Measurements from ENCODE around the gene ADPRHL1. TPM values are rescaled to one million over a fixed set of nuclear protein-coding genes. Genes with fewer than 3 reads are reported as not detected.
A peak's percentile ranks its signal among the peaks of the same experiment; 100 is the strongest.

ADPRHL1 gene
- total RNA-seq, 2 experiments from 2014 or later: 0.25 to 0.49 TPM

DNA sequence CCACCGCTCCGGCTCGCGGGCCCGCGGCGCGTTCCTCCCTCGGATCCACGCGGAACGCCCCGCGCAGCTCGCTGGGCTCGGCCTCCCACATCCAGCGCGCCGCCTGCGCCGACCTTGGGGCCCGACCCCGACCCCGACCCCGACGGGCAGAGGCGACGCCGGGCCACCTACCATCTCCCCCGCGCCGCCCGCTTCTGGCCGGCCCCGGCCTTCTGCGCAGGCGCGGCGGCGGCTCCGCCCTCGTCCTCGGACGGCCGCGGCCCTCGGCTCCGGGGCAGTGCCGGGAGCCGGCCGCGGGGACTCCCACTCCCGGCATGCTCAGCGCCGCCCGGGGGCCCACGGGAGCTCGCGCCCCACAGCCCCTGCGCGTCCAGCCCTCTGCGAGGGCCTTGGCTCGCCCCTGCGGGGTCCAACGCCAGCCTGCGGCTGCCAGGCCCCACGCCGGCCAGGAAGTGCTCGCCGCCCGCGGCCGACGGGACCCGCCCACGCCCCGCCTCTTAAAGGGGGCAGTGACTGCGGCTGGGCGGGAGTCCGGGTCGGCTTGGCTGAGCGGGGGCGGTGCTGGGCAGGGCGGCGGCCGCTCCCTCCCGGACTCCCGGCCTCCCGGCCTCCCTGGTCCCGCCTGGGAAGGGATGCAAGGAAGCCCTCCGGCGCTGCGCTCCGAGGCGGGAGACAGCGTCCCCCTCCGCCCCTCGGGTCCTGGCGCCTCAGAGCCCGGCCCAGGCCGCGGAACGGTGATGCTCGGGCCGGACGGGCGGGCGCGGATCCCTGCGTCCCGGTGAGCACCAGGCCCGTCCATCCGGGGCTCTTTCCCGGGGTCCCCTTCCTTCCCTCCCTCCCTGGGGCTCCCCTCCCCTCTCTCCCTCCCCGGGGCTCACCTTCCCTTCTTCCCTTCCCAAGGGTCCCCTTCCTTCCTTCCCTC is 37.5 kb upstream of the ADPRHL1 start, which contains the start of gene DCUN1D2:
Gene DCUN1D2 (minus strand): TSS at position 216 of the 922 bp plus-strand sequence. CDS start 42 bp downstream, at position 174.
- Mint-ChIP-seq H3K4me3 (peak within 1 kb of the TSS; percentile 85), H3K27ac (peak within 1 kb of the TSS; percentile 86), H3K4me1 (peaks cover 64% of the 10 kb centered on the region), H3K27me3 (no peaks in the 10 kb centered on the region), H3K36me3 (ENCODE audit: low read depth) (peaks cover 17% of the 10 kb centered on the region), H3K9me3 (ENCODE audit: low read depth) (no peaks in the 10 kb centered on the region)
- POLR2A ChIA-PET: no interaction called here
- CTCF ChIA-PET: interaction anchor here (0.7 kb wide), 1 partner anchor 221 kb away, joined by 4 read pairs; no protein-coding TSS in a partner anchor
- intact Hi-C loops (cut with DNase I, micrococcal nuclease): loop anchor here (1.0 to 10.0 kb wide), 11 partner anchors 92 to 906 kb away; partner anchors contain the start of genes CUL4A (in 2 of the 2), TFDP1 (in 2 of the 2), CHAMP1 (in 1 of the 2) and LAMP1 (in 1 of the 2)
- DNase-seq (peak; percentile 83), ATAC-seq (peak; percentile 72)

DNA sequence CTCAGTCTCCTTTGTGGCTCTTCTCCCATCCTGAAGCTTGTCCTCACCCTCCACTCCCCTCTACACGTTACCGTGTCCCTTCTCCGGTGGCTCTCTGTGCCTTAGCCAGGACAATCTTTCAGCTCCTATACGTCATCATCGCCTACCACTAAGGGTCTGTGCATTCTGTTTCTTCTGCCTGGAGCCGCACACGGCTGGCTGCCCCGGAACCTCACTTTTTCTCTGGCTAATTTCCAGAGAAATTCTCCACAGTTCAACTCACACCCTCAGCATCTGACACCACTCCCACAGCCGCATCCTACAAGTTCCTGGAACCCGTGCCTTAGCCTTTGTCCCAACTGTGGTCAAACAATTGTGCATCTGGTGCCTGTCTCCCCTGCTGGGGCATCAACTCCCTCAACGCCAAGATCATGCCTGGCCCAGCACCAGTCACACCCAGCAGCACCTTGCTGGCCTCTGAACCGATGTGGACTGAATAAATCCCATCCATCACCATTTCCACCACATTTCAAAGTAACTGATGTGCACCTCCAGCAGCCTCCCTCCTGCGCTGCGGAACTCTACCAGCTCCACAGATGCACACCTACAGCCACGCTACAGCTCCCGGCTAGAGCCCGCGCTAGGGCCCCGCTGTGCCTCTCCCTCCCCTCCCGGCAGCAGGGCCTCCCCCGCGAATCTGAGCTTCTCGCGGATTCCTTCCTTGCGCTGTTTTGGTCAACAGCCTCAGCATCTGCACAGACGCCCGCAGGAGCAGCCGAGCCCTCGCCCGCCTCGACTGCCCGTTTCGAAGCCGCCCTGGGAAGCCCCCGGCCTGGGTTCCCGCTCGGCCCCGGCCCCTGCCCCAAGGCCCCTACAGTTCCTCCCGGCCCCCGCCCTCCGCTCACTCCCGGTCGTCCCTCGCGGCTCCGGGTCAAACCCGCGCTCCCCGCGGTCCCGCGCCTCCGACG is 36.5 kb upstream of the ADPRHL1 start:
- ATAC-seq (peak; percentile 53), DNase-seq (peak; percentile 71)
- peaks cover 60% of the 10 kb centered on the region for H3K4me1 Mint-ChIP-seq
- peak overlapping the region; percentile 85 for H3K4me3 Mint-ChIP-seq
- peak overlapping the region; percentile 86 for H3K27ac Mint-ChIP-seq
- H3K27me3 Mint-ChIP-seq: no peaks in the 10 kb centered on the region
- intact Hi-C loops (cut with DNase I, micrococcal nuclease): loop anchor here (1.0 to 10.0 kb wide), 10 partner anchors 92 to 905 kb away; partner anchors contain the start of genes CUL4A (in 2 of the 2), TFDP1 (in 2 of the 2), CHAMP1 (in 1 of the 2) and LAMP1 (in 1 of the 2)
- CTCF ChIA-PET: interaction anchor here (0.5 to 1.1 kb wide), 4 partner anchors 12 to 220 kb away, joined by 3 to 4 read pairs (median 4); no protein-coding TSS in a partner anchor
- peaks cover 11% of the 10 kb centered on the region for H3K36me3 Mint-ChIP-seq (ENCODE audit: low read depth)
- POLR2A ChIA-PET: no interaction called here
- H3K9me3 Mint-ChIP-seq (ENCODE audit: low read depth): no peaks in the 10 kb centered on the region

DNA sequence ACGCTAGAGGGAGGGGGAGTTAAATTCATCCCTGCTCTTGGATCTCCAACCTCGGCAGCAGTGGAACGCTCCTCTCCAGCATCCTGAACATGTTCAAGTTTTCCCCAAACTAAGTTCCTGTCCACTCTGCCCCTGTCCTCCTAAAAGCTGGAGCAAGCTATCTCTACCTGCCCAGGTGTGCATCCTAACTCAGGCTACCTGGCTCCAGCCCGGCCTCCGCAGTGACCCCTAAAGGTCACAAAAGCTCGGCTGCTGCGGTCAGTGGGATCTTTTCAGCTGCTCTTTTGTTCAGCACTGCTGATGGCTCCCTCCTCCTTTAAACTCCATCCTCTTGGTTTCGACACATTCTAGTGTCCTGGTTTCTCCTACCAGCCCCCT is 35.9 kb upstream of the ADPRHL1 start:
- DNase-seq (no peak), ATAC-seq (no peak)
- ChIA-PET CTCF (interaction anchor here (0.5 to 1.1 kb wide), 3 partner anchors 12 to 199 kb away, joined by 3 to 4 read pairs (median 4); no protein-coding TSS in a partner anchor), POLR2A (no interaction called here)
- no peak overlapping the region for H3K27ac Mint-ChIP-seq
- peak overlapping the region; percentile 85 for H3K4me3 Mint-ChIP-seq
- peaks cover 8% of the 10 kb centered on the region for H3K36me3 Mint-ChIP-seq (ENCODE audit: low read depth)
- peaks cover 59% of the 10 kb centered on the region for H3K4me1 Mint-ChIP-seq
- intact Hi-C loops (cut with DNase I, micrococcal nuclease): no loop called here
- no peaks in the 10 kb centered on the region for H3K27me3 Mint-ChIP-seq
- H3K9me3 Mint-ChIP-seq (ENCODE audit: low read depth): no peaks in the 10 kb centered on the region

DNA sequence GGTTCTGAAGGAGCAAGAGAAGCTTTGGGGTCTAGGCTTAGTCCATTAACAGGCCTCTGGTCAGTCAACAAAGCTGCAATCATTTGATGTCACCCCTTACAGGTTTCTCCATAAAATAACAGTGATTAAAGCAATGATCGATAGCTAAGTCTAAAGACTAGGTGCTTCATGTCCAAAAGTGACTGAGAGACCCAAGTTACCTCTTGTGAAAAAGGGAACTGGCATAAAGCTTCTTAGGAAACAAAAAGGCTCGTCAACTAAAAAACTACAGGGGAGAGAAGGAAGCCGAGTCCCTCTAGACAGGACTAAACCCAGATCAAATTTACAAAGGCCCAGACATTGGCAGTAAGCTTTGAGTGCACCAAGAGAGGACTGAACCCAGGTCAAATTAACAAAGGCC is 35.0 kb upstream of the ADPRHL1 start:
- no peak for DNase-seq
- ATAC-seq: no peak
- peaks cover 51% of the 10 kb centered on the region for H3K4me1 Mint-ChIP-seq
- H3K9me3 Mint-ChIP-seq (ENCODE audit: low read depth): no peaks in the 10 kb centered on the region
- intact Hi-C loops (cut with DNase I, micrococcal nuclease): no loop called here
- no peak overlapping the region for H3K4me3 Mint-ChIP-seq
- H3K27me3 Mint-ChIP-seq: no peaks in the 10 kb centered on the region
- CTCF ChIA-PET: interaction anchor here (0.6 to 1.0 kb wide), 3 partner anchors 10 to 614 kb away, joined by 3 to 5 read pairs (median 3); no protein-coding TSS in a partner anchor
- no peak overlapping the region for H3K27ac Mint-ChIP-seq
- POLR2A ChIA-PET: no interaction called here
- peaks cover 7% of the 10 kb centered on the region for H3K36me3 Mint-ChIP-seq (ENCODE audit: low read depth)

DNA sequence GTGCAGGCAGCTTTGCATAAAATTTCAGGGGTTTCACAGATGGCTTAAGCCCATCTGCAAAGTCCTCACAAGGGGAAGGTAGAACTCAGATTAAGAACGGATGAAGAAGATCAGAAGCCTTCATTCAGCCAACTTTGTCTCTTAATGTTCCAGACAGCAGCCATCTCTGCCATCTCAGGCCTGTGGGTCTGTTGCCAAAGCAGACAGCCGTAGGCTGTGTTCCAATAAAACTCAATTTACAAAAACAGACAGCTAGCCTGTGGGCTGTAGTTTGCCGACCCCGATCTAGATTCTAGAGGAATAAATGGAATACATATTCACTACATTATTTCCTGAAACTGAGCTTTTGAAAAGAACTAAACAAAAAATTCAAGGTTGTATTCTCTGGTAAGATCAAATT is 33.4 kb upstream of the ADPRHL1 start:
- Mint-ChIP-seq H3K9me3 (ENCODE audit: low read depth) (no peaks in the 10 kb centered on the region), H3K36me3 (ENCODE audit: low read depth) (peaks cover 7% of the 10 kb centered on the region), H3K4me1 (peaks cover 39% of the 10 kb centered on the region), H3K4me3 (no peak overlapping the region), H3K27ac (no peak overlapping the region), H3K27me3 (no peaks in the 10 kb centered on the region)
- DNase-seq (no peak), ATAC-seq (no peak)
- intact Hi-C loops (cut with DNase I, micrococcal nuclease): no loop called here
- CTCF ChIA-PET: no interaction called here
- POLR2A ChIA-PET: no interaction called here

DNA sequence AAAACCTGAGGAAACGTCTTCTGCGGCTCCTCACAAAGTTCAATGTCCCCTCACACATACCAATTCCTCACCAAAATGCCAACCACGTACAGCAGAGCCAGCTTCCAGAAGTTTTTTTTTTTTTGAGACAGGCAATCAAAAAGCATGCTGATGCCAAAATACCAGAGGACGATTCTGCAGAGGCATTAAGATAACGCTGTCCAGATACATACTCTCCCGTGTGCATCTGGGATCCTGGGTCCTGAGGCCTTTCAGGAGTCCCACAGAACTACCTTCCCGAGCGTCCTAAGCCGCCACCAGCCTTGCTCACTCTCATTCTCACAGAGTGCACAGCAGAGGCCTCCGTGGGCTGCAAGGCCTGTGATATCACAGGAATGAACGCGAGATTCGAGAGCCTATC is 32.3 kb upstream of the ADPRHL1 start:
- Mint-ChIP-seq H3K4me1 (peaks cover 38% of the 10 kb centered on the region), H3K27me3 (no peaks in the 10 kb centered on the region), H3K9me3 (ENCODE audit: low read depth) (no peaks in the 10 kb centered on the region), H3K27ac (no peak overlapping the region), H3K4me3 (no peak overlapping the region), H3K36me3 (ENCODE audit: low read depth) (peaks cover 7% of the 10 kb centered on the region)
- intact Hi-C loops (cut with DNase I, micrococcal nuclease): no loop called here
- ATAC-seq (no peak), DNase-seq (no peak)
- CTCF ChIA-PET: no interaction called here
- POLR2A ChIA-PET: no interaction called here

DNA sequence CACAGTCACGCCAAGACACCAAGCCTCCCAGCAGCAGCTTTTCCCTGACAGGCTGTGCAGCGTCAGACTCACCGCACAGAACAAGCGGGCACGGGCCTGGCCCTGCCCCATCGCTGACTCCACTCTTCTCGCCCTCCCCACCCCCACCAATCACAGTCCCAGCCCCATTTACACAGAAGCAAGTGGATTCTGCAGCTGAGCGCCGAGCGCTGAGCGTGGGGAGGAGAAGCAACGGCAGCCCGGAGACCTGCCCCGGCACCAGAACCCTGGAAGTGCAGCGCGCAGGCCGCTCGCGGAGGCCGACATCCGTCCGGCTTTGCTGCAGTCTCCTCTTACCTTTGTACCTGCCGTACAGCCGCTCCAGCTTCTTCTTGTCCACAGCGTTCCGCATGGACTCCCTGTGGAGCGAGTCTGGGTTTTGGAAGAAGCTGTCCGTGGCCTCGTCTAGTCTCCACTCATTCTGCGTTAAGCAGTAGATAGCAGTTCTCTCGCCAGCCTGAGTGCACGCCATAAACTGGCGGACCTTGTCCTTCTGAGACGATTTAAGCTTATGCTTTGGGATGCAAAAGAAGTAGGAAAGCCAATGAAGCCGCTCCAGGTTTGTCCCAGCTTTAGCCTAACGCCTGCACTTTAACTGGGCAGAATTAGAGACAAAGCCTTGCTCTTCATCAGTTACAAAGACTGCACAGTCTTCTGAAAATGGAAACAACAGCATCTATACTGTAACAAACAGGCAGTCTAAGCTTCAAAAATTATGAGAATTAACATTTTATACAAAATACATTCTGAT is 30.4 kb upstream of the ADPRHL1 start:
- no peaks in the 10 kb centered on the region for H3K9me3 Mint-ChIP-seq (ENCODE audit: low read depth)
- H3K27me3 Mint-ChIP-seq: no peaks in the 10 kb centered on the region
- peaks cover 26% of the 10 kb centered on the region for H3K4me1 Mint-ChIP-seq
- ATAC-seq (no peak), DNase-seq (no peak)
- intact Hi-C loops (cut with DNase I, micrococcal nuclease): no loop called here
- no peak overlapping the region for H3K4me3 Mint-ChIP-seq
- ChIA-PET POLR2A (interaction anchor here (0.7 kb wide), 1 partner anchor 10 kb away, joined by 3 read pairs; no protein-coding TSS in a partner anchor), CTCF (interaction anchor here (1.3 kb wide), 1 partner anchor 12 kb away, joined by 3 read pairs; no protein-coding TSS in a partner anchor)
- no peak overlapping the region for H3K27ac Mint-ChIP-seq
- peaks cover 20% of the 10 kb centered on the region for H3K36me3 Mint-ChIP-seq (ENCODE audit: low read depth)

DNA sequence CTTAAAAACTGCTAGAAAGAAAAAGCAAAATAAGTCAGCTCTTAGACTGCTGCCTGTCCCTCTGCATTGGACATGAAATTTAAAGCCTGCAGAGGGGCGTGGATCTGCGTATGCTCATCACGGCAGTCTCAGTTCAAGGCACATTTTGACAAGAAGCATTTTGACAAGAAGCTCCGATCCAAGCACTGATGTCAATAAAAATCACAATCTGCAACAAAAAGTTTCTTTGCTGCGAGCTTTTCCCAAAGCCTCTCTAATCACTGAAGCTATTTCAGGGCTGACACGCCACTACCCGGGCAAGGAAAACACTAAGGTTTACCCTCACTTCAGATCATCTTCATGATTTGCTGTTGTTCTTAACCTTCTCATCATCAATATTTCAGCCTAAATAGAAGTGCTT is 29.8 kb upstream of the ADPRHL1 start:
- DNase-seq: no peak
- Mint-ChIP-seq H3K36me3 (ENCODE audit: low read depth) (peaks cover 20% of the 10 kb centered on the region), H3K4me1 (peaks cover 19% of the 10 kb centered on the region), H3K27ac (no peak overlapping the region), H3K4me3 (no peak overlapping the region), H3K9me3 (ENCODE audit: low read depth) (no peaks in the 10 kb centered on the region), H3K27me3 (no peaks in the 10 kb centered on the region)
- POLR2A ChIA-PET: interaction anchor here (0.7 kb wide), 1 partner anchor 10 kb away, joined by 3 read pairs; no protein-coding TSS in a partner anchor
- intact Hi-C loops (cut with DNase I, micrococcal nuclease): no loop called here
- CTCF ChIA-PET: no interaction called here
- ATAC-seq: no peak

DNA sequence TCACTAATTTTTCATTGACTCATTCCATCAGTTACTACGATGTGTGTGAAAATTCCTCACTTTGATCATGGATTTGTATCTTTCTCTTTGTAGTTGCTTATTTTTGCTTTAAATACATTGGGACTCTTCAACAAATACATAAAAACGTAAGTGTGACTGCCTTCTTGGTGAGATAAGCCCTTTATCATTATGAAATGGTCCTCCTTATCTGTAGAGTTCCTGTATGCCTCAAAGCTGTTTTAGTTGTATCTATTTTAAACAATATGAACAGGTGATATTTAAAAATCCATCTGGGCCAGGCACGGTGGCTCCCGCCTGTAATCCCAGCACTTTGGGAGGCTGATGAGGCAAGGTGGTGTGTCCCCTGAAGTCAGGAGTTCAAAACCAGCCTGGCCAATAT is 25.9 kb upstream of the ADPRHL1 start:
- Mint-ChIP-seq H3K9me3 (ENCODE audit: low read depth) (no peaks in the 10 kb centered on the region), H3K36me3 (ENCODE audit: low read depth) (peaks cover 34% of the 10 kb centered on the region), H3K27ac (no peak overlapping the region), H3K4me3 (no peak overlapping the region), H3K4me1 (peaks cover 2% of the 10 kb centered on the region), H3K27me3 (no peaks in the 10 kb centered on the region)
- intact Hi-C loops (cut with DNase I, micrococcal nuclease): no loop called here
- ChIA-PET POLR2A (no interaction called here), CTCF (no interaction called here)
- no peak for ATAC-seq
- DNase-seq: no peak

DNA sequence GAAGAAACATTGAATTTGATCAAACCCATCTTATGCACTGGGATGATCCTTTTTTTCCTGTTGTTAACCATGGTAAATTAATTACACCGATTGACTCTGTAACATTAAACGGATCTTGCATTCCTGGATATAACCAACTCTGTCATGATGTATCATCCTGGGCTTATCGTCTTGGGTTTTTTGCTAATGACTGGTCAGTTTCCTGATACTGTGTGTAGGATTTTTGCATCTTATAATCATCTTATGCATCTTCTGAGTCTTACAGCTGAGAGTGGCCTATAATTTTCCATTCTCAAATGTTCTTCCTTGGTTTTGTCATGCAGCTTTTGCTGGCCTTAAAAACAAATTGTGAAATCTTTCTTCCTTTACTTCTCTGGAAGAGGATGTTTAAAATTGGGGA is 24.4 kb upstream of the ADPRHL1 start:
- H3K4me1 Mint-ChIP-seq: no peaks in the 10 kb centered on the region
- H3K27ac Mint-ChIP-seq: no peak overlapping the region
- DNase-seq (no peak), ATAC-seq (no peak)
- H3K9me3 Mint-ChIP-seq (ENCODE audit: low read depth): no peaks in the 10 kb centered on the region
- peaks cover 42% of the 10 kb centered on the region for H3K36me3 Mint-ChIP-seq (ENCODE audit: low read depth)
- intact Hi-C loops (cut with DNase I, micrococcal nuclease): no loop called here
- CTCF ChIA-PET: interaction anchor here (1.2 kb wide), 1 partner anchor 12 kb away, joined by 3 read pairs; no protein-coding TSS in a partner anchor
- no peaks in the 10 kb centered on the region for H3K27me3 Mint-ChIP-seq
- no peak overlapping the region for H3K4me3 Mint-ChIP-seq
- POLR2A ChIA-PET: no interaction called here
